ENCODE results near the gene SPRR5.

SPRR5 gene

DNA sequence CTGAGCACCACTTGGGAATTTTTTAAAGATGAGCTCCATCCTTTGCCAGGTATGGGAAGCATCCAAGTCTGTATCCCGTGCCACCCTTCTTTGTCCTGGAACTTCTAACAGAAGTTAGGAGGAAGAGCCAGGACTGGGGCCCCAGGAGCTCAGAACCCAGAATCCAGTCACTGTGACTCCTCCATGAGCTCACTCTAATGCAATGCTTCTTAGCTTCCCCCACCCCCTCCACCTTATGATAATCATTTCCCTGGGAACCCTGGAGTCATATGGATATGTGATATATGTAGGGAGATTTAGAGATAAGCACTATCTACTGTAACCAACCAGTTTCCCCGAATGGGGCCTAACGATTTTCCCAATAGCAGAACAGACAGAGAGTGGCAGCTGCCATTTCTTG, 758 bp upstream of the SPRR5 start:
- DNase-seq (ENCODE audit: low spot score) = no peak

DNA sequence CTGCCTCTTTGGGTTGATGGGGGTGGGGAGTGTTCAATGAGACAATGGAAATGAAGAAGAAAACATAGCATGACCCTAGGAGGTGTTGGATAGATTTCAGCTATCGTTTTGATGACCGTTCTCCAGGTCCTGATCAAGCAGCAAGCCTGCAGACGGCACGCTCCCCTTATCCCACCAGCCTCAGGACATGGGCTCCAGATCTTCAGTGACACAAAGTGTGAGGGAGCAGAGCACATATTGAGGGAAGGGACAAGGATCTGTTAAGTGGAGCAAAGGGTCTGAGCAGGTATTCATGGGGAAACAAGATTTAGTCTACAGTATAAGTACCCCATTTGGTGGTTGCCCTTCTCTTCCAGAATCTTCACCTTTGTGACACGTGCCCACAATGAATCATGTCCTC, 4.7 kb downstream of the SPRR5 start:
- no peak for DNase-seq (ENCODE audit: low spot score)

DNA sequence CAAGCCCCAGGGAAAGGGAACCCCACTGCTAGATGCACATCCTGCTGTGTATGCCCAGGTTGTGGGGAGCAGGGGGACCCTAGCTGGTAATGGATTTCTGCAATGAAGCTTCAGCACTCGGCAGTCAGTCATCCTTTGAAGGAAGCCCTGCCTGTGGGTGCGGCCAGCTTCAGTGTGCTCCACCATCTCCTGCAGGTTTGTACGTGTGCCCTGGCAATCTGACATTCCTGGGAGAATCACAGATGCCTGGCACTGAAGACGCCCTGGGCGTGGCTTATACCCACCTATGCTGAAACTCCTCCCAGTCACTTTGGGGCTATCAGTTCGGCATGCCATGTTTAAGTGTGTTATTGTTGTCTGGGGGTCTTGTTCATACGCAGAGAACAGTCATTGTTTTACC, 6.8 kb downstream of the SPRR5 start:
- no peak for DNase-seq (ENCODE audit: low spot score)

GRCh38 chr1:152954436-152954835, 7.4 kb downstream of the SPRR5 start:
- DNase-seq (ENCODE audit: low spot score) = no peak

DNA sequence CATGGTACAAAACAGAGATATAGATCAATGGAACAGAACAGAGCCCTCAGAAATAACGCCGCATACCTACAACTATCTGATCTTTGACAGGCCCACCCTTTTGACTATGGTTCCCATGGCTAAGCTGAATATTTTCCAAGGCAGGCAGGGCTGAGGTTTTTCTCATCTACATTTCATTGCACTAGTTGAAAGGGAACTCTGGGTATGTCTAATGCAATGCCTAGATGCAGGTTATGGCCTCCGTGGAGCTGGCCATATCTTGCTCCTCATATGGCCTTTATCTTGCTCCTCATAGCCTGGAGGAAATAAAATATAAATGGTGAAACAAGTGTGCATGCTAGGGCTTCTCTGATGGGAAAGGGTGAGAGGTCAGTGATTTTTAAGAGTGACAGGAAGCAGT, 10.6 kb downstream of the SPRR5 start:
- no peak for DNase-seq (ENCODE audit: low spot score)

GRCh38 chr1:152959273-152959672, 12.3 kb downstream of the SPRR5 start:
- no peak for DNase-seq (ENCODE audit: low spot score)

- DNase-seq (ENCODE audit: low spot score) = no peak
Measured at GRCh38 chr1:152959801-152960451, 12.9 kb downstream of the SPRR5 start.

DNA sequence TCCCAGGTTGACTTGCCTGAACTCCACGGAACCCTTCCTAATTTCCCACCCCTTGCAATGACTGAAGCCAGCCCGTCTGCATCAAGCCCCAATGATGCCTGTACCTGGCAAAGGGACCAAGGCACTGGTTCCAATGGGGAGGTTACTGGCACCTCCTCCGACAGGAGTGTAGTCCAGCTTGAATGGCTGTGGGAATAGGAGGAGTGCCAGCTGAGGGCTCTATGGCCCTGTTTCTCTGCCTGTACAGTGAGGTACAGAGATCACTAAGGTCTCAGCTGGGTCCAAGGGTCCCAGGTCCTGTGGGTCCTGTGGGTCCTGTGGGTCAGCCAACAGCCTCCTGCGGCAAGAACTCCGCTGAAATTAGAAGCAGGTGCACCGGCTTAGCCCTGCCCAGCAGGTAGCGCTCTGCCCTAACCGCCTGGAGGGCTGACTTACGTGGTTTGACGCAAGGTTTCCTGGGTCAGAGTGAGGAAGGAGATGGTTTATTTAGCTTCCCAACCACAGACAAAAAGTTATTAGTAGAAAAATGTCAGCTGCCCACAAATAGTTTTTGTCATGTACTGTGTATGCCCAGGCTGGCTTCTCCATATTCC, 13.5 kb downstream of the SPRR5 start:
- DNase-seq (ENCODE audit: low spot score) = no peak

- no peak for DNase-seq (ENCODE audit: low spot score)
Measured at GRCh38 chr1:152961226-152961891, 14.4 kb downstream of the SPRR5 start.

- no peak for DNase-seq (ENCODE audit: low spot score)
Measured at GRCh38 chr1:152962876-152963415, 15.9 kb downstream of the SPRR5 start.

DNA sequence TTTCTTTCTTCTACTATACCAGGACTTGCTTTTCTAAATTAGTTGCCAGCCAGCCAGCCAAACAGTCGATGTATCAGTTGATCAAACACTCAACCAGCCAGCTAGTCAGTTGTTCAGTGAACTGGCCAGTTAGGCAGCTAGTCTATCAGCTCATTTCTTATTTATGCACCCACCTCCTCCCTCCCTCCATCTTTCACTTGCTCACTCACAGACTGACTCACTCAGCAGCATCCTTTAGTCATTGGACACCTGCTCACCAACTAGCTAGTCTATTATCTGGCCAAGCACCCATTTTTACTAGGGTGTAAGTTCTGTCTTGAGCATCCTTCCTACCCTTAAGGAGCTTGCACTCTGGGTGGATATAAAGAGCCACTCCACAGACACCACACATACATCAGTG, 17.5 kb downstream of the SPRR5 start:
- no peak for DNase-seq (ENCODE audit: low spot score)

DNA sequence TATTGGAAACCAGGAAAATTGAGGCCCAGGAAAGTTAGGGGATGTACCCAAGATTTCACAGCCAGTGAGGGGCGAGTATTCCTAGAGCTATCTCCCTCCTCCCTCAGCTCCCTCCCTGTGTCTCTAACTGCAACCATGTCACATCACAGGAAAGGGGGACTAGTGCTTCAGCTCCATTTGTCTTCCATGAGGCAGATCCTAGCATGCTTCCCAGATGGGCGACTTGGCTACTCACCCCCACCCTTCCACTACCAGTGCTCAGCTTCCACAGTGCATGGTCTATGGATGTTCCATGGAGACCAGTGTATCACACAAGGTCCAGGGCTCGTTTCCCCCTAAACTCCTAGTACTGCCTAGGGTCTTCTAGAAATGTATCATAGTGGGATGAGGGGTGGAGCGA, 18.8 kb downstream of the SPRR5 start:
- no peak for DNase-seq (ENCODE audit: low spot score)

- no peak for DNase-seq (ENCODE audit: low spot score)
Measured at GRCh38 chr1:152967201-152967600, 20.2 kb downstream of the SPRR5 start.

DNA sequence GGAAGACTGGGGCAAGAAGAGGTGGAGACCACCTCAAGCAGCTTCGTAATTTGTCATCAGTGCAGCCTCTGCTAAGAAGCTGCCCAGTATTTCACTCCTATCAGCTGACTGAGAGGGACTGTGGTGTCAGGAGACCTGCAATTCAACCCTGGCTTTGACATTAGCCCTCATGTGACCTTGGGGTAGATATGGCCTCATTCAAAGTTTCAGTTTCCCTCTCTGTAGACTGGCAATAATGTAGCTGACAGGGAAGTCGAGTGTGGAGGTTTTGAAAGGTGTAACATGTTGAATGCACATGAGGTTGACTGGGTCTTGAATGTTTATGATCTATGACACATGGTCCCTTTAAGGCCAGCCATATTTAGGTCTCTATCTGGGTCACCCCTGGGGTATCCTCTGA, 21.2 kb downstream of the SPRR5 start:
- DNase-seq (ENCODE audit: low spot score) = no peak

DNA sequence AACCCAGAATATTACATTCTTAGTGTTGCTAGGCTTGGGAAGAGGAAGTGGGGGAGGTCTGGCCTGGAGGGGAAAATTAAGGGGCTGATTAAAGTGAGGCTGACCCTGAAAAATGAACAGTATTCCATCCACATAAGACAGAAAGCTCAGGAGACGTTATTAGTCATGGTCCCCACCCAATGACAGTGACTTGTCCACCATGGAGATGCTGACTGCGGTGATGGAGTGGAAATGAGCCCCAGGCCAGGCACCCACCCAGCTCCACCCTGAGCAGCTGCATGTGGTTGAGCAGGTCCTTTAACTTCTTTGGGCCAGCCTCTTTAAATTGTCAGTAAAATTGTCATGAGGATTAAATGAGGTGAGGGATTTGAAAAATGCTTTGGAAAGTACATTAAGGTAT, 22.0 kb downstream of the SPRR5 start:
- no peak for DNase-seq (ENCODE audit: low spot score)

- no peak for DNase-seq (ENCODE audit: low spot score)
Measured at GRCh38 chr1:152970495-152970894, 23.5 kb downstream of the SPRR5 start, which contains the start of gene SPRR4. SPRR4 (plus strand) TSS chr1:152970648; CDS start chr1:152971891, 1,243 bp downstream.

GRCh38 chr1:152972196-152972886, 25.3 kb downstream of the SPRR5 start:
- no peak for DNase-seq (ENCODE audit: low spot score)

GRCh38 chr1:152976688-152977087, 29.7 kb downstream of the SPRR5 start:
- no peak for DNase-seq (ENCODE audit: low spot score)

DNA sequence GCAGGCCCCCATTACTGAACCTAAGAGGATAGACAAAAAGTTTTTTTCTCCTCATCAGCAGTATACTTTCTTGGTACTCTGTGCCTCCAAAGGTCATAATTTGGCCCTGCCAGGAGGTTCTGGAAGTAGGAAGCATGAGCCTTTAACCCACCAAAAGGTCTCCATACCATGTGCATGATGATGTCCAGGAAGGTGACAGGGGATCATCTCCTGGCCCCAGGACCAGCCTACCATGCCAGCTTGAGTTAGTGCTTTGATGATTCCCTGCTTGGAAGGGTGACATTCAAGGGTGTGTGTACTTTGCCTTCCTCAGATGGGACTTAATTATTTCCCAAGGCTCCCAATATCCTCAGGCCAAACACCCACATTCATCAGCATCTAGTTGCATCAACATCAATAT, 30.6 kb downstream of the SPRR5 start:
- no peak for DNase-seq (ENCODE audit: low spot score)

DNA sequence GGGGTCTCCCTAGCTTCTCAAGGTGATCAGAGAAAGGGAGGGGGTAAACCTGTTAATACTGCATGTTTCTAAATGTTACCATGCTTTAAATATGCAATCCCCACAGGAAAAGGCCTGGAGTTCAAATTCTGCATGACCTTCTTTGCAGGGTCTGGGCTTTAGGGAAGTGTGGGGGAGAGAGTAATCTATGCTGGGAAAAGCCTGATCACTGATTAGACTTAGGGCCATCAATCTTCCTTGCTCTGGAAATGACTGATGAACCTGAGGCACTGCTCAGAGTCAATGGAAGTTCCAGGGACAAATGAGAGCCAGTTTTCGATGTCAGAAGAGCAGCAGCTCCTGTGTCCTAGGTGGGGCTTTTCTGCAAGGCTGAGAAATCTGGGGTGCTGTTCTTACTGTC, 33.7 kb downstream of the SPRR5 start:
- DNase-seq (ENCODE audit: low spot score) = no peak

DNA sequence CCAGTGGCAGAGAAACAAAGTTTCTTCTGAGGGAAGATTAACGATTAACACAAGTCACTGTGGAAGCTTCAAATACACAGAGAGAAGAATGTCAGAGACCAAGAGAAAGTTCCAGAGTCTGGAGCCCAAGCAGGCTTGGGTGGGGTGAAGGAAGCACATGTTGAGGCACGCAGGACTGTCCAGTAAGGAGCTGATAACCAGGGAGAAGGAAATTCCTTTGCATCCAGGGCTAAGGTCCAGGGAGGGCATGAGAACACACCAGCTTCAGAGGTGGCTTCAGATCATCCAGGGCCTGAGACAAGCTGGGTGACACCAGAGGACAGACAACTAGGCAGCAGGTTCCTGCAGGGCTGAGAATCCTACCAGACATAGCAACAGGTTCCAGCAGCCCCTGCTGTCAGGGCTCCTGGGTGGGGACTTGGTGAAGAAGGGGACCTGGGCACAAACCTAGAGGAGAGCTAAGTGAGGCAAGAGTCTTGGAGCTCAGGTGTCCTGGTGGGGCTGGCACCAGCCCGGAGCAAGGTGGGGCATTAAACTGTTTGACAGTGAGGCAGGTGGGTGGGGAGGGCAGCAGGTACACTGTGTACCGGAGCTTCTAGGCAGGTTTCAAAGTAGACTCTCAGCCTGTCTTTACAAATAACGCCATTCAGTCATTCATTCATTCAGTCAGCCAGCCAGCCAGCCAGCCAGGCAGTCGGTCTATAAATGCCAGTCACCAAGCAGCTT, 34.3 kb downstream of the SPRR5 start:
- DNase-seq (ENCODE audit: low spot score) = no peak

DNA sequence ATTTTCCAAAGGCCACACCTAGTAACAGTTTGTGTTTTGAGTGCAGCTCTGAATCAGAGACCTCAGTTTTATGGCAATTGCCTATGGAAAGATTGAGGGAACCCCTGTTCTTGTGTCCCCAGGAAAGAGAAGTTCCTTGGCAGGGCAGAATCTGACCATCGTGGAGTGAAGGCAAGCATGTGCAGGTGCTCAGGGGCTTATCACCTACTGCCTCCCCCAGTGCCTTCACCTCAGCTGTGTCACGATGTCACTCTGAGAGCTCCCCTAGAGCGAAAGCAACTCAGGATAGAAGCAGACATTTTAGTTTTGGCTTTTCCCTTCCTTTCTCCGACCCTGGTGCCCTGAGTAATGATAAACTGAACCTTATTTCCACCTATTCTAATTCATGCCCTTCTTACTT, 35.1 kb downstream of the SPRR5 start:
- no peak for DNase-seq (ENCODE audit: low spot score)
